Activated naive CD8-positive, alpha-beta T cell treated with anti-CD3 and anti-CD28 coated beads, Interleukin-2, amount 10 ng/mL, durations not matched to agents 7 days and 5 days (primary cell): Measurements from ENCODE around the gene FADS6. TPM values are rescaled to one million over a fixed set of nuclear protein-coding genes. Genes with fewer than 3 reads are reported as not detected.
"Not testable (repeated sequence)": the region's sequence is repeated elsewhere in the genome, so short reads cannot be mapped to it uniquely, and the experiment has no call there.

Source experiments
- ATAC-seq: fragments of 150-1000 bp; cut with Tn5 transposase; one replicate; pipeline ENCODE4 v1.10.0; 2021; ENCODE audit warnings: low read depth, moderate library complexity
- POLR2A ChIA-PET: fragments of 350-600 bp; sonication (Branson Sonifier 250); formaldehyde crosslinking; loops from one replicate; lab custom pipeline; 2021; ENCODE audit warnings: antibody characterized with exemption; lab: Charles Lee
- DNase-seq: peaks from one replicate; pipeline ENCODE4 v3.0.0; 2021
- H3K27ac Mint-ChIP-seq: one replicate; pipeline ENCODE4 v1.8.0; 2022; ENCODE audit warnings: mild to moderate bottlenecking, mixed read lengths
- H3K27me3 Mint-ChIP-seq: one replicate; pipeline ENCODE4 v1.8.0; 2022; ENCODE audit warnings: mild to moderate bottlenecking, moderate library complexity, mixed read lengths
- H3K36me3 Mint-ChIP-seq: one replicate; pipeline ENCODE4 v1.8.0; 2021; ENCODE audit warnings: mild to moderate bottlenecking, mixed read lengths
- H3K4me1 Mint-ChIP-seq: one replicate; pipeline ENCODE4 v1.8.0; 2021; ENCODE audit warnings: mixed read lengths
- H3K4me3 Mint-ChIP-seq: one replicate; pipeline ENCODE4 v1.8.0; 2022; ENCODE audit warnings: mild to moderate bottlenecking, moderate library complexity, mixed read lengths
- H3K9me3 Mint-ChIP-seq: one replicate; pipeline ENCODE4 v1.8.0; 2021; ENCODE audit warnings: mixed read lengths
- total RNA-seq, 2 experiments: library from RNA; stranded (reverse); gene quantifications; one replicate each; pipeline ENCODE4 v1.2.3, GENCODE V29; 2021

FADS6 gene
- total RNA-seq, 2 experiments from 2014 or later = not detected

- no peak overlapping the region for H3K27ac Mint-ChIP-seq
Measured at GRCh38 chr17:74916136-74916850, 22.9 kb upstream of the FADS6 start.

GRCh38 chr17:74911423-74911822 is 18.0 kb upstream of the FADS6 start:
- H3K36me3 Mint-ChIP-seq, ATAC-seq, H3K9me3 Mint-ChIP-seq, H3K4me1 Mint-ChIP-seq, POLR2A ChIA-PET, H3K27ac Mint-ChIP-seq, DNase-seq, H3K4me3 Mint-ChIP-seq: not testable (repeated sequence)
- H3K27me3 Mint-ChIP-seq = peaks cover 11% of the 10 kb centered on the region

More at GRCh38 chr17:74916136-74916850, 22.9 kb upstream of the FADS6 start:
- peaks cover 18% of the 10 kb centered on the region for H3K27me3 Mint-ChIP-seq
- no peak for ATAC-seq
- no peak overlapping the region for H3K4me3 Mint-ChIP-seq
- POLR2A ChIA-PET = no interaction called here
- peaks cover 1% of the 10 kb centered on the region for H3K4me1 Mint-ChIP-seq
- H3K36me3 Mint-ChIP-seq = no peaks in the 10 kb centered on the region
- DNase-seq = no peak
- H3K9me3 Mint-ChIP-seq = no peaks in the 10 kb centered on the region

- ATAC-seq, POLR2A ChIA-PET, H3K27me3 Mint-ChIP-seq, H3K4me1 Mint-ChIP-seq, H3K4me3 Mint-ChIP-seq, H3K27ac Mint-ChIP-seq, H3K9me3 Mint-ChIP-seq, DNase-seq, H3K36me3 Mint-ChIP-seq: not testable (repeated sequence)
Measured at GRCh38 chr17:74909097-74909496, 15.7 kb upstream of the FADS6 start.

- peaks cover under 1% of the 10 kb centered on the region for H3K4me1 Mint-ChIP-seq
- H3K9me3 Mint-ChIP-seq = no peaks in the 10 kb centered on the region
- peaks cover 10% of the 10 kb centered on the region for H3K27me3 Mint-ChIP-seq
- POLR2A ChIA-PET = no interaction called here
- ATAC-seq (no peak), DNase-seq (no peak)
- H3K36me3 Mint-ChIP-seq = no peaks in the 10 kb centered on the region
- no peak overlapping the region for H3K4me3 Mint-ChIP-seq
- no peak overlapping the region for H3K27ac Mint-ChIP-seq
Measured at GRCh38 chr17:74907012-74907411, 13.6 kb upstream of the FADS6 start.

DNA sequence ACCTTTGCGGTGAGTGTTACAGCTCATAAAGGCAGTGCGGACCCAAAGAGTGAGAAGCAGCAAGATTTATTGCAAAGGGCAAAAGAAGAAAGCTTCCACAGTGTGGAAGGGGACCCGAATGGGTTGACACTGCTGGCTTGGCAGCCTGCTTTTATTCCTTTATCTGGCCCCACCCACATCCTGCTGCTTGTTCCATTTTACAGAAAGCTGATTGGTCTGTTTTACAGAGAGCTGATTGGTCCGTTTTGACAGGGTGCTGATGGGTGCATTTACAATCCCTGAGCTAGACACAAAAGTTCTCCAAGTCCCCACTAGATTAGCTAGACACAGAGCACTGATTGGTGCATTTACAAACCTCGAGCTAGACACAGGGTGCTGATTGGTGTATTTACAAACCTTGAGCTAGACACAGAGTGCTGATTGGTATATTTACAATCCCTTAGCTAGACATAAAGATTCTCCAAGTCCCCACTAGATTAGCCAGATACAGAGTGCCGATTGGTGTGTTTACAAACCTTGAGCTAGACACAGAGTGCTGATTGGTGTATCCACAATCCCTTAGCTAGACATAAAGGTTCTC is 12.9 kb upstream of the FADS6 start:
- POLR2A ChIA-PET = interaction anchor here (0.7 kb wide), 1 partner anchor 440 kb away, joined by 4 read pairs; no protein-coding TSS in a partner anchor
- H3K4me1 Mint-ChIP-seq = not testable (repeated sequence)

GRCh38 chr17:74904687-74905409 is 11.4 kb upstream of the FADS6 start:
- H3K36me3 Mint-ChIP-seq = no peaks in the 10 kb centered on the region
- no peak overlapping the region for H3K27ac Mint-ChIP-seq
- H3K4me1 Mint-ChIP-seq = peaks cover 4% of the 10 kb centered on the region
- no peak overlapping the region for H3K4me3 Mint-ChIP-seq
- peaks cover 10% of the 10 kb centered on the region for H3K27me3 Mint-ChIP-seq
- no peaks in the 10 kb centered on the region for H3K9me3 Mint-ChIP-seq
- POLR2A ChIA-PET = no interaction called here
- ATAC-seq (no peak), DNase-seq (no peak)

More for the DNA sequence above, 12.9 kb upstream of the FADS6 start:
- H3K27ac Mint-ChIP-seq, H3K9me3 Mint-ChIP-seq, H3K36me3 Mint-ChIP-seq, H3K4me3 Mint-ChIP-seq, DNase-seq, ATAC-seq: not testable (repeated sequence)
- H3K27me3 Mint-ChIP-seq = peaks cover 13% of the 10 kb centered on the region

DNA sequence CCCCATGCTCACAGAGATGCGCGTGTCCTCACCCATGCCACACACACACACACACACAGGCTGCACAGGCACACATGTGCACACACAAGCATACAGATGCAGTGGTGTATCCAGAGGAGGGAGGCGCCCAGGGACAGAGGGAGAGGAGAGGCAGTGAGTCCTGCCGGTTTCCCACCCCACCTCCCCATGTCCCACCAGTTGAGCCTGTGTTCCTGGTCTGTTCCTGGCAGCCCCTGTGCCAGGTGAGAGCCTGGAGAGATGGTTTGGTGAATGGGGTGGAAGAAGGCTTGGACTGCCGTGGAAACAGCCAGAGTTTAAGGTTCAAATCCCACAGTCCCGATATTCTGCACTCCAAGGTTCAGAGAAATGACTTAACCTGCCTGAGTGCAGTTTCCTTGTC is 10.2 kb upstream of the FADS6 start:
- peaks cover 4% of the 10 kb centered on the region for H3K4me1 Mint-ChIP-seq
- POLR2A ChIA-PET = no interaction called here
- H3K36me3 Mint-ChIP-seq = no peaks in the 10 kb centered on the region
- no peak for DNase-seq
- peaks cover 8% of the 10 kb centered on the region for H3K27me3 Mint-ChIP-seq
- no peaks in the 10 kb centered on the region for H3K9me3 Mint-ChIP-seq
- no peak overlapping the region for H3K27ac Mint-ChIP-seq
- H3K4me3 Mint-ChIP-seq = no peak overlapping the region
- no peak for ATAC-seq

DNA sequence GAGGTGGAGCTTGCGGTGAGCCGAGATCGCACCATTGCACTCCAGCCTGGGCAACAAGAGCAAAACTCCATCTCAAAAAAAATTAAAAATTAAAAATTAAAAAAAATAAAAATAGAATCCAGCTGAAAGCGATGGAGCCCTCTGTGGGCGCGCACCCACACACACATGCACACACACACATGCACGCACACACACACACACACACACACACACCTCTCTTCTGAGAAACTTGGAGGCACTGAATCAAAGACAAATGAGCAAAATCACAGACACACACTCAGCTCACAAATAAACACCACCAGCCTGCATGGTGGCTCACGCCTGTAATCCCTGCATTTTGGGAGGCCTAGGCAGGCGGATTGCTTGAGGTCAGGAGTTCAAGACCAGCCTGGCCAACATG is 9.6 kb upstream of the FADS6 start:
- Mint-ChIP-seq H3K27me3 (peaks cover 8% of the 10 kb centered on the region), H3K4me1 (peaks cover 4% of the 10 kb centered on the region), H3K27ac (no peak overlapping the region), H3K4me3 (no peak overlapping the region), H3K36me3 (no peaks in the 10 kb centered on the region), H3K9me3 (no peaks in the 10 kb centered on the region)
- DNase-seq = no peak
- ATAC-seq = no peak
- POLR2A ChIA-PET = no interaction called here

GRCh38 chr17:74901353-74902135 is 8.1 kb upstream of the FADS6 start:
- no peaks in the 10 kb centered on the region for H3K9me3 Mint-ChIP-seq
- no peak overlapping the region for H3K4me3 Mint-ChIP-seq
- POLR2A ChIA-PET = no interaction called here
- H3K27ac Mint-ChIP-seq = no peak overlapping the region
- peaks cover 4% of the 10 kb centered on the region for H3K4me1 Mint-ChIP-seq
- H3K36me3 Mint-ChIP-seq = no peaks in the 10 kb centered on the region
- ATAC-seq (no peak), DNase-seq (no peak)
- peaks cover 20% of the 10 kb centered on the region for H3K27me3 Mint-ChIP-seq

GRCh38 chr17:74900208-74900607 is 6.8 kb upstream of the FADS6 start:
- DNase-seq = no peak
- no peak for ATAC-seq
- Mint-ChIP-seq H3K4me3 (no peak overlapping the region), H3K27me3 (peaks cover 33% of the 10 kb centered on the region), H3K36me3 (no peaks in the 10 kb centered on the region), H3K4me1 (peaks cover 4% of the 10 kb centered on the region), H3K9me3 (no peaks in the 10 kb centered on the region), H3K27ac (no peak overlapping the region)
- POLR2A ChIA-PET = no interaction called here

DNA sequence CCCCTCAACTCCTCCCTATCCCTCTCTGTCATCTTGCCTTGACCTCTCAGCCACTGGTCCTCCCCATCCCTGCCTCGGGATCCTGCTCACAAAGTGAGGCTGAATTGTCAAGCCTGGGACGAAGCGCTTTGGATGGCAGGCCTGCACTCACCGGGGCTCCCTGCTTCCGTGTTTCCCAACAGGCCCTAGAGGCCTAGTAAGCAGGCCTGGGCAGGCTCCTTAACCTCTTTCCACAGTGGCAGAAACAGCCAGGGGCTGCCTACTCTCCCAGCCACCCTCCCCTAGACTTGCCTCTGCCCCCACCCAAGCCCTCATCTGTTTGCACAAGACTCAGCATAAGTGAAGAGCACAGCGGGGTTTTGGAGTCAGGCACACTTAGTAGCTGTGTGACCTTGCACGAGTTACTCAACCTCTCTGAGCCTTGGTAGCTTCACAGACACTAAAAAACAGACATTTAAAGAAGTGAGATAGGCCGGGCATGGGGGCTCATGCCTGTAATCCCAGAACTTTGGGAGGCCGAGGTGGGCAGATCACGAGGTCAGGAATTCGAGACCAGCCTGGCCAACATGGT is 5.0 kb upstream of the FADS6 start:
- POLR2A ChIA-PET = interaction anchor here (0.6 kb wide), 1 partner anchor 392 kb away, joined by 5 read pairs; no protein-coding TSS in a partner anchor
- DNase-seq (no peak), ATAC-seq (no peak)
- no peaks in the 10 kb centered on the region for H3K9me3 Mint-ChIP-seq
- H3K27ac Mint-ChIP-seq = no peak overlapping the region
- H3K36me3 Mint-ChIP-seq = no peaks in the 10 kb centered on the region
- peaks cover 46% of the 10 kb centered on the region for H3K27me3 Mint-ChIP-seq
- H3K4me3 Mint-ChIP-seq = no peak overlapping the region
- peaks cover 6% of the 10 kb centered on the region for H3K4me1 Mint-ChIP-seq

DNA sequence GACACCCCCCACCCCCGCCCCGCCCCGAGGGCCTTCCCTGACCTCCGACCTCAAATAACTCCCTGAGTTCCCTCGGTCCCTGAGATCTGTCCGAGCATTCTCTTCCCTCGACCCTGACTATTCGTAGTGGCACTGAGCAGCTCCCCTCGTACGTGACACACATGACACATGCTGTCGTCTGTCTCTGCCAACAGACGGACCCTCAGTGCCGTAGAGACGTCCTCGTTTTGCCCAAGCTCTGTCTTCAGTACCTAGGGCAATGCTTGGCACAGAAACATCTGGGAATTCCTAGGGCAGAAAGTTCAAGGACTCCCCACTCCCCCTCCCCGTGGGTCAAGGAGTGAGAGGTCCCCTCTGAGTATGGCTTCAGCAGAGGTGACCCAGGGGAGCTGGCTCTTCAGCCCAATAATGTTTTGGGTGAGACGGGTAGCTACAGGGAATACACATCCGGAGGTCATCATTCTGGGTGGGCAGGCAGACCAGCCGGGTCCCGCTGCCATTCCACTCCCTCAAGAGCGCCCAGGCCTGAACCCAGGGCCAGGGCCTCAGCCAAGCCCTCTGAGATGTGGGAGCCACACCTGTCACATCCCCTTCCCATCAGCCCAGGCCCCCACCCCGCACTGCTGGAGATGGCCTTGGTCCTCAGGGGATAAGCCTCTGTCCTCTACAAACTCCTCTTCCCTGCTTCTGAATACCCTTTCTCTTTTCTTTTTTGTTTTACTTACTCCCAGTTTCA is 671 bp upstream of the FADS6 start:
- Mint-ChIP-seq H3K4me1 (peaks cover 2% of the 10 kb centered on the region), H3K4me3 (peak overlapping the region; percentile 64), H3K27me3 (peaks cover 61% of the 10 kb centered on the region), H3K27ac (peak overlapping the region; percentile 9), H3K9me3 (no peaks in the 10 kb centered on the region), H3K36me3 (no peaks in the 10 kb centered on the region)
- POLR2A ChIA-PET = no interaction called here
- ATAC-seq (no peak), DNase-seq (no peak)
